SKM-1 (cell line): Measurements from ENCODE around the gene ETV6.

Source experiments
- DNase-seq: peaks from one replicate; lab custom pipeline; 2025; ENCODE audit not compliant: unreplicated experiment; lab: John Stamatoyannopoulos, UW

ETV6 gene

DNA sequence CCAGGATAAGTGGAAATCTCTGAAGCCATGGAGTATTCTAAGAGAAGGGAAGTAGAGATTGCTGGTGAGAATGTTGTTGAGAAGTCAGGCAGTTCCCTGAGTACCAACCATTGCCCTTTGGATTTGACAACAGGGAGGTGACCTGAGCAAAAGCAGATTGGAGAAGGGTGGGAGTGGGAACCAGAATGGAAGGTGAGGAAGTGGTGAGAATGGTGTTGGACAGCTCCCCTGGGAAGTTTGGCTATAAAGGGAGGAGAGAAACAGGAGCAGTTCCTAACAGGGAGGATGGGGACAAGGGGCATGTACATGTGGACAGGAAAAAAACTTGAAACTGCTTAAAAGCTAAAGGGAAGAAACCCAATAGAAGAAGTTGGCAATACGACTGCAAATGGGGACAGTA, 198.1 kb downstream of the ETV6 start:
- DNase-seq = no peak

DNA sequence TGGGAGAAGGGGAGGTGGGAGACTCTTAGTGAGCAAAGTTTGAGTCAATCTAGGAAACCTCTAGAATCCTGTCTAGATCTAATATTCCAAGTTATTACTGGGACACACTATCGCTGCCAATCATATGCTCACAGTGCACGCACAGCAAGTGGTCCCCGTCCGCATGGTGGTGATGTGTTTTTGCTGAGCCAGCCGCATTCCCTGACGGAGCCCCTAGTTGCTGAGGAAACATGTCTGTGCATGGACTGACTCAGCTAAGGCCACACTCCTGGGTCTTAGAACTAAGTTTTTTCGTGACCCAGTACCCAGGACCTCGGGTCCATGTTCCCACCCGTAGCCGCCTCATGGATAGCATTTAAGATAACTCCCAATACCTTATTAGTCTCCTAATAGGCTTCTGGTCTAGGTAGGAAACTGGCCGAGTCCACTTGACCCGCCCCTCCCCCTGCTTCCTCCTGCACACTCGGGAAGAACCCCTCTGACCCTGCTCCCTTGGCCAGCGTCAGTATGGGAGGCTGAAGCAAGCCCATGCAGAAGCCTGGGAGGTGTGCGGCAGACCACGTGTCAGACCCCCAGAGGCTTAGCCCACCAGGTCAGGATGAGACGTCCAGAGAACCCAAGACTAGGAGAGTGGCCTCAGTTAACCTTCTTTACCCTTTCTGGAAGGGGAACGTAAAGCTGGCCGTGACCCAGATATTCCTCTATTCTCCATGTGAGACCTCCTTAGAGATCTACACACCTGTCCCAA, 200.5 kb downstream of the ETV6 start:
- no peak for DNase-seq

DNA sequence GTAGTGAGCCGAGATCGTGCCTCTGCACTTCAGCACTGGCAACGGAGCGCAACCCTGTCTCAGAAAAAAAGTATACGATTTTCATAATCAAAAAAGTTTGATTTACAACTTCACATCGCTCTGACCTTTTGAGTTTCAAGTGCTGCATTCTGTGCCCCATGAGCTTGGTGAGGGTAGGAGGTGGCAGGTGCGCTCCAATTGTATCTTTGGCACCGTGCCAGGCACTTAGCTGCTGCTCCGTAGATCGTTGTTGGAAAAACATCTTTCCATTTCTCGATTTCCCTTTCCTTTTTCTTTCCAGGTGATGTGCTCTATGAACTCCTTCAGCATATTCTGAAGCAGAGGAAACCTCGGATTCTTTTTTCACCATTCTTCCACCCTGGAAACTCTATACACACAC, 203.7 kb downstream of the ETV6 start:
- DNase-seq = no peak

DNA sequence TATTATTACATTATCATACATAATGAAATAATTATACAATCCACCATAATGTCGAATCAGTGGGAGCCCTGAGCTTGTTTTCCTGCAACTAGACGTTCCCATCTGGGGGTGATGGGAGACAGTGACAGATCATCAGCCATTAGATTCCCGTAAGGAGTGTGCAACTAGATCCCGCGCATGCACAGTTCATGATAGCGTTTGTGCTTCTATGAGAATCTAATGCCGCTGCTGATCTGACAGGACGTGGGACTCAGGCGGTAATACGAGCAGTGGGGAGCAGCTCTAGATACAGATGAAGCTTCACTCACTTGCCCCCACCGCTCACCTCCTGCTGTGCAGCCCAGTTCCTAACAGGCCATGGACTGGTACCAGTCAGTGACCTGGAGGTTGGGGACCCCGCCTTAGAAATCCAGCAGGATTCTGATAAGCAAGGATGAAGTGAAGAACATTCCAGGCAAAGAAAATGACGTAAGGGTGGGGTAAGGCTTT, 204.6 kb downstream of the ETV6 start:
- DNase-seq = no peak

DNA sequence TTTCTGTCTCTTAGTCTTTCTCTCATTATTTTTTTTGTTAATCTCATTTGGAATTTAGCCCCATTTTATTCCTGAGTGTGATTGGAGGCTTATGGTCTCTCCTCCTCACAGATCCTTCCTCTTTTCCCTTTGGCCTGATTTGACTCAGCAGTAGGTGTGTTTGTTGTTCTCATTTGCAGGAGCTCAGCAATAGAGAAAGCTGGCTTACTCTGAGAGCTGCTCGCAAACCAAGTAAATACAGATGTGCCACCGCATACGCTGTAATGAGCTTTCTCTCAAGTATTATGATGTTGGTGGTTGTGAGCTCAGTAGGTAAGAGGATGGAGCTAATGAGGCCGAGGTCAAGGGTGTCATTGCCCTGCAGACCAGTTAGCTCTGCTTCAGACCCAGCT, 206.5 kb downstream of the ETV6 start:
- DNase-seq = no peak

DNA sequence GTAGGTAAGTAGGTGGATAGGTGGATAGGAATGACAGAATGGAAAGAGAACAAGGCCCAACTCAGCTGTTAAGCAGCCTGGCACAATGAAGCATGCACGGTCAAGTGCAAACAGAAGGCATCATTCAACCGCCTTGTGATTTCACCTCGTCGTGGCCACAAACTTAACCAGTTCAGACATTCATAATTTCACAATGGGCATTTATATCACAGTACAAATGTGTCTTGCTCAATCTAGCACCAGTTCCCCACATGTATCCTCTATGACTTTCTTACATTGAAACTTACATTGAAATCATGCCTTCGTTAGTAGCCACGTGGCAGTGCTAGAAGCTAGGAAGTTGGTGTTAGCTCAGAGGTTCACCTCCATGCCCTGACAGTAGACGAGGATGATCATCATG, 207.5 kb downstream of the ETV6 start:
- DNase-seq = peak; percentile 43

DNA sequence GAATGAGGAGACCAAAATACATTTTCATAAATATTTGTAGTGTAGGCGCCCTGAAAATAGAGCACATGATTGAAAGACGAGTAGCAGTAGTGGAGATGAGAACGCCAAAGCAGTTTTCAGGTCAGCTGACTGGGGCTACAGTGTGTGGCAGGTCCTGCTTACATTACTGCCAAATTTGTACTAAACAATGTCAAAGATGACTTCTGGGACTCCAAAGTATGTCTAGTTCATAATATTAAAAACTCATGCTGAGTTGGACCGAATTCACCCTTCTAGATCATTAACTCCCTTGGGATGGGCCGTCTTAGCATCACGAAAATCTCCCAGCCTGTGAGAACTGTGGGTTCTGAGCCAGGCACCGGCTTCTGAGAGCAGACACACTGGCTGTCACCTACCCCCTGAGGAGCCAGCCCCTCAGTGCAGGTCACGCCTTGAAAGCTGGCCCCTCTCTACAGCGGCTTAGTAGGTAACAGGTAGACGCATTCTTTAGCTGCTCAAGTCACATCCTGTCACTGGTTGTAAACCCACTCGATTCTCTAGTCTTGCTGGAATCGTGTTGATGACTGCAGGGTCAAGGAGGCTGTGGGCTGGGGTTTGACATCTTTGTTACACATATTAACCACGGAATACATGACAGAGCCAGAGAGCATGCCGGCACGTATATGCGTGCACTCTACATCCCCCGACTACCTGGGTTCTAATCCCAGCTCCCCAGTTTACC, 210.4 kb downstream of the ETV6 start:
- no peak for DNase-seq

DNA sequence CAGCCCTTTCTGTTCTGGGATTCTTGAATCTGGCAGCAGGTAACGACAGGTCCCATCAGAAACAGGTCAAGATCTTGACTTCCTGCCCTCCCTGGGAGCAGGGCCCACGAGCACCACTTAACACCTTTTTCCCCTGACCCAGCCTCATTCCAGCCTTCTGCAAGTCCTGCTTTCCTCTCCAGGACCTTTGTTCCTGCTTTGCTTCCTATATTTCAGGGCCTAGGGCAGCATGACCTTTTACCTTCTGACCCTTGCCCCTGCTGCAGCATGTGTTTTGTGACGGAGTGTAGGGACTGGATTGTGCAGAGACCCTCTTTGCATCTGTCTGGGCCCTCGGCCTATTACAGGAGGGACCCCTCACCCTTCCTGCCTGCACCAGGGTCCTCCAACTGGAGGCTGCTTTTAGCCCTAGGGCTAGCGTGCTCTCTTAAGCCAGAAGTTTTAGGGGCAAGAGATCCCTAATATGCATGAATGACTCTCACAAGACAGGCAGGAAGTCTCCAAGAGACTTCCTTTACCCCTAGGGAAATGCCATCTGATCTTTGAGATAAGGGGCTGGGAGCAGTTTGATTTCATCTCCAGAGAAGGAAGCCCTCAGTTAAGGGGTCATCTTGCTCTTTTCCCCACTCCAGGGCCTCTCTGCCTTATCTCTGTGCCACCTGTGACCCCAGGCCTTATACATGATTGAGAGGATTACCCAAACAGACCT, 211.8 kb downstream of the ETV6 start:
- no peak for DNase-seq

DNA sequence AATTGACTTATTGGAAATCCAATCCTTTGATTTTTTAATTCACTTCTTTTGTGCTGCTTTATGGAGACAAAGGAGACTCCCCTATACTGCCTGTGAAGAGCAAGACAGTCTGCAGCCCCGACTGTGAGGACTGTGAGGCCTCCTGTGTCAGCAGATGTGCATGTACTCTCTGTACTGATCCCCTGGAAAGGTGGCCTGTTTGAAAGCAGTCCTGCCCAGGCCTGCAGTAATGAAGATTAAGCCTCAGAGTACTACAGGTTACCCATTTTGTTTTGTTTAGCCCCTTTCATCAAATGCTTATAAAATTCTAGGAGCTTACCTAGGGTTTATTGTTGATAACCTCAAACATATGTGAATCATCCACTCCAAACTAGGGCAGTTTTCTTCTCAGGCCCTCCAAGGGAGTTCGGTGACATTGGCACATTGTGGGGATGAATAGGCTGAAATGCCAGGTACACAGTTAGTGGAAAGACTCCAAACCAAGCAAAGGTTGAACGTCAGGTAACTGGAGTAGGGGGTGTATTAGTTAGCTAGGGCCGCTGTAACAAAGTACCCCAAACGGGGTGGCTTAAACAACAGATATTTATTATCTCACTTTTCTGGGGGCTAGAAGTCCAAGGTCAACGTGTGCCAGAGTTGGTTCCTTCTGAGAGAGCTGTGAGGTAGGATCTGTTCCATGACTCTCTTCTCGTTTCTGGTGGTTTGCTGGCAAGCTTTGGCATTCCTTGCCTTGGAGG, 212.6 kb downstream of the ETV6 start:
- DNase-seq = no peak

DNA sequence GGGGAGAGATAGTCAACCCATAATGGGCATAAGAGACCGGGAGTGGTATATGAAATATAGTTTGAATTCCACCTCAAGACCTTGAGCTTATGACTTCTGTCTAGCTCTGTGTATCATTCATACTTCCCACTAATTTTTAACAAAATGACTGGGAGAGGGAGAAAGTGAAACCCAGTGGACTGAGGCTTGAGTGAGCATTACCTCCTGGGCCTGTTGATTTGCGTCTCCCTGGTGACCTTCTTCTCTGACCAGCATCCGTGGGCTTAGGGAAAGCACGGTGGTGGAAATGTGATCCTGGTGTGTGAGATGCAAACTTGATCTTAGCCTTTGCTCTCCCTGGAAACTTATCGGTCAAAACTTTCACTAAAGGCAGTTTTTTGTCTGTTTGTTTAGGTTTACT, 213.3 kb downstream of the ETV6 start:
- no peak for DNase-seq

DNA sequence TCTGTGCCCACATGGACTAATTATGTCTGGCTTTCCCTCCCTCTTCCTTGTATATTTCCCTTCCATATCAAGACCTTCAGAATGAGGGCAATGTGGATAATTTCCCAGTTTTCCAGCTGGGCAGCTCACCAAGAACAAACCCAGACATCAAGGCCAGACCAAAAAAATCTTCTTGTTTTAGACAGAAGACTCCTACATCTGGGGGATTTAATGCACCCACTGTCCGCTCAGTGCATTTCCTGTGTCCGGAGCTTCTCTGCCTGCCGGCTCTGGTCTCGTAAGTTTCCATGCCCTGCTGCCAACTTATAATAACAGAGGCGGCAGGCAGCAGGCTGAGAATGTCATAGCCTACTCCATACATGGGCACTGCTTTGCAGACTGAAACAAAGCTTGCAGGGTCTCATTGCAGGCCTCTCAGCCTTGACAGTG, 214.0 kb downstream of the ETV6 start:
- DNase-seq = no peak

DNA sequence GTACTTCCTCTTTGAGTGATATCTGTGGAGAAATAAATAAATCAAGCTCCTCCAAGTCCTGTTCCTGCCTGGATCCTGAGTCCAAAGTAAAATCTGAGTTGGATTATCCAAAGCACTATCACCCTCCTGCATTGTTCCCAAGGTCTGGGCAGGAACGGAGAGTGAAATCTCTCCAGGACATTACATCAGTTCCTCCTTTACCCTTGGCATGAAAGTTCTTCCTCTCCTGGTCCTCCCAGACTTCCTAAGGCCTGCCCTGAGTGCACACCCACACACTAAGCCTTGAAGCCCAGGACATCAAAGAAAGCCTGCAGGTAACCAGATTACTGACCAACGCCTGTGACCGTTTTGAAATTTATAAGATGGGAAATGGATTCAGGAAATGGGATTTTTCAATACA, 214.5 kb downstream of the ETV6 start:
- DNase-seq = no peak

DNA sequence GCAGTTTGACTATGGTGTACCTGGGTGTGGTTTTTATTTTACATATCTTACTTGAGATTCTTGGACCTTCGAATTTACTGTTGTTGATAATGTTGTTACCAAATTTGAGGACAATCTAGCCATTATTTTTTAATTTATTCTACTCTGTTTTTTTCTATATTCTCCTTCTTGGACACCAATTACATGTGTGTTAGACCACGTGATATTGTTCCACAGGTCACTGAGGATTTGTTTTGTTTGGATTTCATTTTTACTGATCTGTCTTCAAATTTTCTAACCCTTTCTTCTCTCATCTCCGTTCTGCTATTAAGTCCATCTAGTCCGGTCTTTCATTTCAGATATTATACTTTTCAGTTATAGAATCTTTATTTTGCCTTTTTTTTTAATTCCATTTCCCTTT, 216.3 kb downstream of the ETV6 start:
- no peak for DNase-seq

DNA sequence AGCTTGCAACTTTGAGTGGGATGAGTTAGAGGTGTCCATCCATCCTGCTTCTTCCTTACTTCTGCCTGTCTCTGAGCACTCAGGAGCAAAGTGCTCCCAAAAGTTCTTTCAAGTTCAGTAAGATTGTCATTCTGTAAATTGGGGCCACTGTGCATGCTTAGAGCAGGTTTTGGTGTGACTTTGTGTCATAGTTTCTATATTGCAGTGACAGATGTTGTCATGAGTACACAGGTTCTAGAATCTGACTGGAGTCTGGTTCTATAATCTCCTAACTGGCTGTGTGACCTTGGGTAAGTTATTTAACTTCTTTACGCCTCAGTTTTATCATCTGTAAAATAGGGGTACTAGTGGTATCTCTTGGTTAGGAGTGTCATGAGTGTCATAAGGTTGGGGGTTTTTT, 218.6 kb downstream of the ETV6 start:
- DNase-seq = no peak

DNA sequence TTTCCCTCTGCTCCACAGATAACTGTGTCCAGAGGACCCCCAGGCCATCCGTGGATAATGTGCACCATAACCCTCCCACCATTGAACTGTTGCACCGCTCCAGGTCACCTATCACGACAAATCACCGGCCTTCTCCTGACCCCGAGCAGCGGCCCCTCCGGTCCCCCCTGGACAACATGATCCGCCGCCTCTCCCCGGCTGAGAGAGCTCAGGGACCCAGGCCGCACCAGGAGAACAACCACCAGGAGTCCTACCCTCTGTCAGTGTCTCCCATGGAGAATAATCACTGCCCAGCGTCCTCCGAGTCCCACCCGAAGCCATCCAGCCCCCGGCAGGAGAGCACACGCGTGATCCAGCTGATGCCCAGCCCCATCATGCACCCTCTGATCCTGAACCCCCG, 219.9 kb downstream of the ETV6 start:
- no peak for DNase-seq

DNA sequence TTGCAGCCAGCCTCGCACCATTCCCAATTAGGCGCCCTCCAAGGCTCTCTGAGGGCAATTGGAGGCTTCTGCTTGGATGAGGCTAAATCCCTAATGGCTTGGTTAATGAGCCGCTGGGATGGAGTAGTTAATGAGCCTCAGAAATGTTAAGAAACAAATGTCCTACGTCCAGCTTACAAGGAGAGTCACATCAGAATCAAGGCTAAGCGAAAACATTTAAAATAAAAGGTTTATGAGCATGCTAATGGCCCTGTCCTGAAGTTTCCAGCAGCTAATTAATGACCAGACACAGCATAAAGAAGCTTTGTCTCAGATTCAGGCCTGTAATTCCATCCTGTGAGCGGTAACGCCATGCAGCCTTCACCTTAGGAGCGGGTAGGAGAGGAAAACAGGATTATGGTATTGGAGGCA, 220.6 kb downstream of the ETV6 start:
- DNase-seq = no peak

DNA sequence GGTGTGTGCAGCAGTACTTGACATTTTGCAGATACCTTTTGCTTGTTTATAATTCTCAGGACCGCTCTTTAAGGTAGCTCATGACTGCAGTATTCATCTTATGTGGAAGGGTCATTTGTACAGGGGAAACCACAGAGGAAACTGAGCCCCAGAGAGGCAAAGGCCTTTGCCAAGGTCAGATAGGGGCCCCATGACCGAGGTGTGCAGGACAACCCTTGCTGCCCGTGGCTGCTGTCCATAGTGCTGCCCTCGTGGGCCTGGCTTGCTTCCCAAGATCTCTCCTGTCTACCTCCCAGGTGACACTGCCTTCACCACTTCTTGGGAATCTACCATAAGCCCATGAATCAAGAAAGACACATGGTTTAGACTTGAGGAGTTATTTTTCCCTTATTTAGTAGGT, 222.6 kb downstream of the ETV6 start:
- no peak for DNase-seq

DNA sequence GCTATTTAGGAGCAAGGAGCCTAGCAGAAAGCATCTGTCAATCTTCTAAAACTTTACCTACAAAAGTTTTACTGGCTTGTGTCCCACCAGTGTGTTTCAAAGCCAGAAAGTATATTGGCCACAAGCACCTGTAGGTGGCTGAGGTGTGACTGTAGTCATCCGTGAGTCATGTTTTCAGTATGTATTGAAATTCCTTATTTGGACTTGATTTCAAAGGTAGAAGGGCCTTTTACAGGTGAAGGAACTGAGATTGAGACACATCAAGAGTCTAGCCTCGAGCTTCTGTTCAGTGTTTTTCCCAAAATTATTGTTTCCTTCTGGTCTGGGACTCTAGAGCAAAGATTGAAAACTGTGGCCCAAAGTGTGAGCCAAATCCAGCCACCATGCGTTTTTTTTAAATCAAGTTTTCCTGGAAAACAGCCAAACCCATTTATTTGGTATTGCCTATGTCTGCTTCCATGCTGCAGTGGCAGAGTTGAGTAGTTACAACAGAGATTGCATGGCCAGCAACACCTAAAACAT, 226.0 kb downstream of the ETV6 start:
- DNase-seq = no peak

DNA sequence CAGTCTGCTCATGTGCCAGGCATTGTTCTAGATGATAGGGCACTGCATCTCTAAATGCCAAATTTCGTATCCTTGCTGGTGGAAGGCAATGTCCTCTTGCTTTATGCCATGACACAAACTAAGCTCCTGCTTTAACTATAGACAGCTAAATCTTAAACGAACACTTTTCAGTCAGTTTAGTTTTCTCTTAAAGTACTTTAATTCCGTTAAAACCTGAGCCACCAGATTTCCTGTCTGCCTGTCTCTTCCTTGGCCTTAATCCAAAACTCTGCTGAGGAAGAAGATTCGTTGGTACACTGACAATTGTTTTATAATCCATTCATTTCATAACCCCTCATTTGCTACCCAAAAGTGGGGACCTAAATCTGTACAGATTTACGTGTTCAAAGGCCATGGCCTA, 226.8 kb downstream of the ETV6 start:
- no peak for DNase-seq

DNA sequence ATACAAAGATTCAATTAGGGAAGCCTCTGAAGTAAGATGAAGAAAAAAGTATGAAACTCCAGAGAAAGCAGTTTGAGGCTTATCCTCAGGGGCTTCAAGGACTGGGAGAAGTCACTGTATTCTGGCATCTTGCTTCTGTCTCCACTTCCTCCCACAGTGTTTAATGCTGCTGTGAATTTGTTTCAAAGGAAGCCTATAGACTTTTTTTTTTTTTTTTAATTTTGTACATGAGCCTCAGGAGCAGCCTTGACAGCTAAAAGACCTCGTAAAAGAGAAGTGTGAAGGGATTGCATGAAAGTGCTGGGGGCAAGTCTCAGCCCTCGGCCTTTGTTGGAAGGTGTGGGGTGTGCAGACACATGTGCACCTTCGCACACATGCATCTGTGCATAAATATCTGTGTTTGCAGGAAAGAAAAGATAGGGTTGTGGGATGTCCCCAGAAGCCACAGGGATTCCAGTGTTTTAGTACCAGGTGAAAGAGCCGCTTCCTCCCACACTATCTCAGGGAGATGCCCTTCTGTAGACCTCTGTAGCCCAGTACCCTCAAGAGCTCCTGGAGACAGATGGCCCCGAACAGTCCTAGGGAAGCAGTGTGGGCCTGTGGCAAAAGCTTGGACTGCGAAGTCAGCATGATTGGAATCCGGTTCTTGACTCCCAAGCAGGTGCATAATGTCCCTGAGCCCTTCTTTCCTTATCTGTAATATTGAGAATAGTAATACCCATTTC, 227.8 kb downstream of the ETV6 start:
- no peak for DNase-seq
